GM18907 (cell line): ENCODE measurements around the gene LUC7L3.
"Not testable (repeated sequence)": the region's sequence is repeated elsewhere in the genome, so short reads cannot be mapped to it uniquely, and the experiment has no call there.

ENCODE experiments used
- ATAC-seq: cut with Tn5 transposase; IDR thresholded peaks from one replicate; pipeline ENCODE4 v1.9.1; 2021; ENCODE audit warnings: mild to moderate bottlenecking, moderate library complexity; ENCODE audit not compliant: unreplicated experiment

LUC7L3 gene

GRCh38 chr17:50719144-50719923 is at the start of gene LUC7L3:
LUC7L3 (plus strand) TSS chr17:50719603; CDS start chr17:50719733, 130 bp downstream.
- ATAC-seq, result peak; percentile 93

GRCh38 chr17:50672071-50672470 is 47.3 kb upstream of the LUC7L3 start:
- ATAC-seq, result no peak

GRCh38 chr17:50672831-50673551 is 46.4 kb upstream of the LUC7L3 start:
- no peak for ATAC-seq

- no peak for ATAC-seq
These were observed 44.2 kb upstream of the LUC7L3 start for GRCh38 chr17:50675190-50675589.

GRCh38 chr17:50675627-50676026 is 43.8 kb upstream of the LUC7L3 start:
- ATAC-seq, result no peak

GRCh38 chr17:50676065-50676975 is 43.1 kb upstream of the LUC7L3 start:
- ATAC-seq, result no peak

GRCh38 chr17:50677851-50678375 is 41.5 kb upstream of the LUC7L3 start:
- ATAC-seq, result no peak

GRCh38 chr17:50679008-50679544 is 40.3 kb upstream of the LUC7L3 start:
- no peak for ATAC-seq

GRCh38 chr17:50680126-50680525 is 39.3 kb upstream of the LUC7L3 start:
- ATAC-seq, result no peak

- not testable (repeated sequence) for ATAC-seq
These were observed 38.7 kb upstream of the LUC7L3 start for GRCh38 chr17:50680543-50681262.

GRCh38 chr17:50681263-50682200 is 37.9 kb upstream of the LUC7L3 start:
- ATAC-seq, result no peak

GRCh38 chr17:50682441-50682840 is 37.0 kb upstream of the LUC7L3 start:
- no peak for ATAC-seq

- no peak for ATAC-seq
These were observed 36.5 kb upstream of the LUC7L3 start for GRCh38 chr17:50682938-50683337.

GRCh38 chr17:50683434-50684287 is 35.7 kb upstream of the LUC7L3 start:
- ATAC-seq, result no peak

- ATAC-seq, result no peak
These were observed 35.2 kb upstream of the LUC7L3 start for GRCh38 chr17:50684288-50684611.

- ATAC-seq, result no peak
These were observed 34.6 kb upstream of the LUC7L3 start for GRCh38 chr17:50684612-50685333.

- no peak for ATAC-seq
These were observed 34.1 kb upstream of the LUC7L3 start for GRCh38 chr17:50685334-50685665.
